Astrocyte (in vitro differentiated cells and primary cell): ENCODE measurements around the gene DUSP5. TPM values are rescaled to one million over a fixed set of nuclear protein-coding genes. Genes with fewer than 3 reads are reported as not detected.

Experiments used
- DNase-seq: peaks from one replicate; pipeline ENCODE4 v3.0.0-alpha.2; 2010; ENCODE audit warnings: low read depth
- FAIRE-seq: peaks from 2 replicates; lab custom pipeline; 2011; peaks lifted over from hg19 to GRCh38; lab: Jason Lieb, UNC
- H2AFZ ChIP-seq: 2 replicates; pipeline ENCODE4 v1.6.0; 2012; ENCODE audit warnings: low read depth, low read length, inconsistent platforms
- H3K27ac ChIP-seq: 2 replicates; pipeline ENCODE4 v1.5.1; 2011; ENCODE audit warnings: low read depth, low read length, inconsistent platforms
- H3K27me3 ChIP-seq: 2 replicates; pipeline ENCODE4 v1.6.0; 2011; ENCODE audit warnings: low read length, inconsistent platforms; ENCODE audit not compliant: insufficient read depth
- H3K36me3 ChIP-seq: 2 replicates; pipeline ENCODE4 v1.5.1; 2011; ENCODE audit warnings: low read length, inconsistent platforms; ENCODE audit not compliant: insufficient read depth
- H3K4me1 ChIP-seq: 2 replicates; pipeline ENCODE4 v1.5.1; 2011; ENCODE audit warnings: low read length, inconsistent platforms; ENCODE audit not compliant: insufficient read depth
- H3K4me2 ChIP-seq: 2 replicates; pipeline ENCODE4 v1.6.0; 2012; ENCODE audit warnings: low read length, inconsistent platforms
- H3K4me3 ChIP-seq: 2 replicates; pipeline ENCODE4 v1.5.1; 2011; ENCODE audit warnings: low read depth, mild to moderate bottlenecking, low read length, inconsistent platforms; ENCODE audit not compliant: insufficient read depth
- H3K79me2 ChIP-seq: 2 replicates; pipeline ENCODE4 v1.6.0; 2012; ENCODE audit warnings: mild to moderate bottlenecking, low read length, inconsistent platforms; ENCODE audit not compliant: insufficient read depth
- H3K9ac ChIP-seq: 2 replicates; pipeline ENCODE4 v1.6.0; 2012; ENCODE audit warnings: mild to moderate bottlenecking, low read length, inconsistent platforms
- H3K9me3 ChIP-seq: 2 replicates; pipeline ENCODE4 v1.5.1; 2012; ENCODE audit warnings: low read depth, mild to moderate bottlenecking, low read length, inconsistent platforms; ENCODE audit not compliant: insufficient read depth
- H4K20me1 ChIP-seq: 2 replicates; pipeline ENCODE4 v1.6.0; 2012; ENCODE audit warnings: low read length, inconsistent platforms; ENCODE audit not compliant: insufficient read depth
- H3K27ac Mint-ChIP-seq: one replicate; pipeline ENCODE4 v1.8.0; 2021; ENCODE audit warnings: mild to moderate bottlenecking, mixed read lengths; ENCODE audit not compliant: unreplicated experiment
- H3K27me3 Mint-ChIP-seq: one replicate; pipeline ENCODE4 v1.8.0; 2021; ENCODE audit warnings: low read depth, mixed read lengths; ENCODE audit not compliant: unreplicated experiment
- H3K36me3 Mint-ChIP-seq: one replicate; pipeline ENCODE4 v1.8.0; 2021; ENCODE audit warnings: low read depth, mixed read lengths; ENCODE audit not compliant: unreplicated experiment
- H3K4me1 Mint-ChIP-seq: one replicate; pipeline ENCODE4 v1.8.0; 2021; ENCODE audit warnings: low read depth, mixed read lengths; ENCODE audit not compliant: unreplicated experiment
- H3K4me3 Mint-ChIP-seq: one replicate; pipeline ENCODE4 v1.8.0; 2021; ENCODE audit warnings: mild to moderate bottlenecking, moderate library complexity, mixed read lengths; ENCODE audit not compliant: unreplicated experiment
- H3K9me3 Mint-ChIP-seq: one replicate; pipeline ENCODE4 v1.8.0; 2021; ENCODE audit warnings: mild to moderate bottlenecking, mixed read lengths; ENCODE audit not compliant: unreplicated experiment
- EZH2 ChIP-seq: IDR thresholded peaks from 2 replicates; pipeline ENCODE4 v1.6.1; 2012; ENCODE audit warnings: mild to moderate bottlenecking, low read length, inconsistent platforms; ENCODE audit not compliant: insufficient read depth
- total RNA-seq: library from RNA; stranded (reverse); gene quantifications from 2 replicates; pipeline ENCODE4 v1.2.1, GENCODE V29; 2021
- TF ChIP-seq, protein P1 (sequence below): IDR thresholded peaks from 2 replicates; pipeline ENCODE4 v1.5.1; 2011; ENCODE audit warnings: low read depth, mild to moderate bottlenecking, inconsistent platforms, low read length, moderate library complexity; ENCODE audit not compliant: insufficient read depth

DUSP5 gene
- total RNA-seq, 1 donor from 2014 or later, result 36.4 TPM

DNA sequence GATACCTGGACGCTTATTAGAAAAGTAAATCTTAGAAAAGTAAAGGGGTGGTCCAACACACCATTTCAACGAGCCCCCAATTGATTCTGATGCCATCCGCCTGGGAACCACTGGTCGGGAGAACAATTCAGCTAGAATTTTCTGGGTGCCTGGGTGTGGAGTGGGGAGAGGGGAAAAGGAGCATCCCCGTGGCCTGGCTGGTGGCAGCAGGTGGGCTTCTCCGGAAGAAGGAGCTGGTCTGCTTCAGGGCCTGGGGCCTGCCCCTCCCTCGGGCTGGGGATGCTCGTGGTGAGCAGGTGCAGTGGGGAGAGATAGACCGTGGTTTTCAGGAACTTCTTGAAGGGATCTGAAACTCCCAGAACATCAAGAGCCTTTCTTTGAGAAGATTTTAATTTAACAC is 39.9 kb upstream of the DUSP5 start:
- H2AFZ ChIP-seq, result no peak overlapping the region
- Mint-ChIP-seq H3K4me3 (no peak overlapping the region), H3K27ac (no peak overlapping the region), H3K4me1 (peaks cover 35% of the 10 kb centered on the region), H3K27me3 (peaks cover 30% of the 10 kb centered on the region), H3K36me3 (no peaks in the 10 kb centered on the region), H3K9me3 (no peaks in the 10 kb centered on the region)
- TF ChIP-seq EZH2, result no peak
- DNase-seq, result no peak
- H3K36me3 ChIP-seq, result no peaks in the 10 kb centered on the region
- H3K79me2 ChIP-seq, result no peaks in the 10 kb centered on the region
- no peak overlapping the region for H3K27ac ChIP-seq
- no peak overlapping the region for H3K4me2 ChIP-seq
- peaks cover 20% of the 10 kb centered on the region for H3K4me1 ChIP-seq
- no peak overlapping the region for H3K9ac ChIP-seq
- no peak for FAIRE-seq
- no peaks in the 10 kb centered on the region for H4K20me1 ChIP-seq
- H3K4me3 ChIP-seq, result no peak overlapping the region
- H3K27me3 ChIP-seq, result no peaks in the 10 kb centered on the region
- no peaks in the 10 kb centered on the region for H3K9me3 ChIP-seq

DNA sequence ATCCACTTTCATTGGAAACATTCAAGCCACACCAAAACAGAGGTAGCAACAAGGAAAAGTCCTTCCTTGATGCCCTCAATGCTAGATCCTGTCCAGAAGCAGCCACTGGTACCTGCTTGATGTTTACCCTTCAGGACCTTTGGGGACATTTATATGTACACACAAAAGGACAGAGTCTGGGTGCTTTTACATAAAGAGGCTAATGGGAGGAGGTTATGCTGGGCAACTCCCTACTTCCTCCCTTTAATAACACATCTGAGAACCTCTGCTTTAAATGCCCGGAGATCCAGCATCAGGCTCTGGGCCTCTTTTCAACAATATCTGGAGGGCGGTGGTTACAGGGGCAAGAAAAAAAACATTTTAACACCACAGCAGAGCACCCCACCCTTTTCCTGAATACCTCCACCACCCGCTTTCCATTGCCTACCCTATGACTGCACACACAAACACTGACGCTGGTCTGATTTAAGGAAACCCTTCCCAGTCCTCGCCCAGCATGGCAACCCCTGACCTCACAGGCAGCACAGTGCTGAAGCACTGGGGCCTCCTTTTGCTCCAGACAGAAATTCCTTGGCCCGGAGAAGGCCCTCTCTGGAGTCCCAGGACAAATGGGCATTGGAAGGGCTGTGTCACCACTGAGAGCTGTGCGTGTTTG is 39.3 kb upstream of the DUSP5 start:
- no peaks in the 10 kb centered on the region for H3K9me3 Mint-ChIP-seq

DNA sequence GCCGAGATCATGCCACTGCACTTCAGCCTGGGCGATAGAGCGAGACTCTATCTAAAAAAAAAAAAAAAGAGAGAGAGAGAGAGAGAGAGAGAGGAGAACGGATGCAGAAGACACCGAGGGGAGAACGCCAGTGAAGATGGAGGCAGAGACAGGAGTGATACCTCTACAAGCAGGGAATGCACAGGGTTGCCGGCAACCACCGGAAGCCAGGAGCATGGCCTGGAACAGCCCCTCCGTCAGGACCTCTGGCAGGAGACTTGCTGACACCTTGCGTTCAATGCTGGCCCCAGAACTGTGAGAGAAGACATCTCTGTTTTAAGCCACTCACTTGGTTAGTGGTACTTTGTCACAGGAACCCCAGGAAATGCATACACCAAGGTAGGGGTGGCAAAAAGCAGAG is 38.1 kb upstream of the DUSP5 start:
- peaks cover 36% of the 10 kb centered on the region for H3K4me1 Mint-ChIP-seq
- Histone ChIP-seq H3K27ac (no peak overlapping the region), H3K79me2 (no peaks in the 10 kb centered on the region), H3K27me3 (no peaks in the 10 kb centered on the region), H4K20me1 (no peaks in the 10 kb centered on the region), H2AFZ (no peak overlapping the region), H3K4me2 (no peak overlapping the region), H3K36me3 (no peaks in the 10 kb centered on the region), H3K9ac (no peak overlapping the region), H3K4me3 (no peak overlapping the region), H3K9me3 (no peaks in the 10 kb centered on the region), H3K4me1 (peaks cover 20% of the 10 kb centered on the region)
- no peaks in the 10 kb centered on the region for H3K9me3 Mint-ChIP-seq
- TF ChIP-seq, protein P1, sequence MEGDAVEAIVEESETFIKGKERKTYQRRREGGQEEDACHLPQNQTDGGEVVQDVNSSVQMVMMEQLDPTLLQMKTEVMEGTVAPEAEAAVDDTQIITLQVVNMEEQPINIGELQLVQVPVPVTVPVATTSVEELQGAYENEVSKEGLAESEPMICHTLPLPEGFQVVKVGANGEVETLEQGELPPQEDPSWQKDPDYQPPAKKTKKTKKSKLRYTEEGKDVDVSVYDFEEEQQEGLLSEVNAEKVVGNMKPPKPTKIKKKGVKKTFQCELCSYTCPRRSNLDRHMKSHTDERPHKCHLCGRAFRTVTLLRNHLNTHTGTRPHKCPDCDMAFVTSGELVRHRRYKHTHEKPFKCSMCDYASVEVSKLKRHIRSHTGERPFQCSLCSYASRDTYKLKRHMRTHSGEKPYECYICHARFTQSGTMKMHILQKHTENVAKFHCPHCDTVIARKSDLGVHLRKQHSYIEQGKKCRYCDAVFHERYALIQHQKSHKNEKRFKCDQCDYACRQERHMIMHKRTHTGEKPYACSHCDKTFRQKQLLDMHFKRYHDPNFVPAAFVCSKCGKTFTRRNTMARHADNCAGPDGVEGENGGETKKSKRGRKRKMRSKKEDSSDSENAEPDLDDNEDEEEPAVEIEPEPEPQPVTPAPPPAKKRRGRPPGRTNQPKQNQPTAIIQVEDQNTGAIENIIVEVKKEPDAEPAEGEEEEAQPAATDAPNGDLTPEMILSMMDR, result no peak
- TF ChIP-seq EZH2, result no peak
- peaks cover 29% of the 10 kb centered on the region for H3K27me3 Mint-ChIP-seq
- no peak overlapping the region for H3K27ac Mint-ChIP-seq
- FAIRE-seq, result no peak
- no peak for DNase-seq
- H3K36me3 Mint-ChIP-seq, result no peaks in the 10 kb centered on the region
- H3K4me3 Mint-ChIP-seq, result no peak overlapping the region

More for the DNA sequence above, 39.3 kb upstream of the DUSP5 start:
- H3K27me3 Mint-ChIP-seq, result peaks cover 30% of the 10 kb centered on the region
- Histone ChIP-seq H3K36me3 (no peaks in the 10 kb centered on the region), H2AFZ (no peak overlapping the region), H4K20me1 (no peaks in the 10 kb centered on the region), H3K4me2 (no peak overlapping the region), H3K9ac (no peak overlapping the region), H3K9me3 (no peaks in the 10 kb centered on the region), H3K79me2 (no peaks in the 10 kb centered on the region), H3K4me1 (peaks cover 20% of the 10 kb centered on the region), H3K4me3 (no peak overlapping the region), H3K27ac (no peak overlapping the region), H3K27me3 (no peaks in the 10 kb centered on the region)
- H3K36me3 Mint-ChIP-seq, result no peaks in the 10 kb centered on the region
- peaks cover 35% of the 10 kb centered on the region for H3K4me1 Mint-ChIP-seq
- FAIRE-seq (no peak), DNase-seq (no peak)
- H3K4me3 Mint-ChIP-seq, result no peak overlapping the region
- TF ChIP-seq, protein P1, result no peak
- no peak for TF ChIP-seq EZH2
- no peak overlapping the region for H3K27ac Mint-ChIP-seq
